ENCODE results near the gene ECSCR. TPM values are rescaled to one million over a fixed set of nuclear protein-coding genes. Genes with fewer than 3 reads are reported as not detected.

The ECSCR gene
- total and polyA plus RNA-seq, 2 donors (not counting 3 experiments of a cell fraction or from before 2014, with no cell fraction given), result 365 to 1,085 TPM

DNA sequence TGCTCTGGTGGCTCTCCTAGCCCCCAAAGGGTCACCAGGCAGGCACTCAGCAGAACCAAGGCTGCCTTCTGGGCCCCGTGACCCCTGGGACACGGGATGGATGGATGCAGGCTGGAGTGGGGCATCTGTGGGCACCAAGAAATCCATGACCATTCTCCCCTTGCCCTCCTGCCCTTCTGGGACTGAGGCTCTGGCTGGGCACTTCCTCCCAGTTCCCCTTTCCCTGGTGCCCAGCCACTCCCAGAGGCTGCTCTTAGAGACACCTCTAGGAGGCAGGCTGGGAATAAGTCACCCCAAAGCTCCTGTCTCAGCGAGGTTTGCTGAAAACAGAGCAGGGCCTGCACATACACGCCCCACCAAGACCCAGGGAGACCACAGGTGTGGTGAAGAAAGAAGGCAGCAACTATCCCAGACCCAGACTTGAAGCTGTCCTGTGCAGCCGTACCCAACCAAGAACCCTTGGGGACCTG, 19.1 kb upstream of the ECSCR start:
- intact Hi-C loops (cut with micrococcal nuclease), result loop anchor here (1.0 kb wide), 6 partner anchors 8 to 37 kb away; partner anchors contain the start of gene ECSCR
- FAIRE-seq (no peak), DNase-seq (ENCODE audit: low read depth, low spot score) (no peak)
- Histone ChIP-seq H3K79me2 (ENCODE audit: control insufficient read depth, insufficient read depth, low read length) (peaks cover 14% of the 10 kb centered on the region), H3K4me3 (replicated peaks in 1 of 3; ENCODE audit: insufficient read depth in 1 of 3, low read depth in 1 of 3, low read length in 3 of 3) (peak overlapping the region; percentile 4 to 67 (median 42)), H3K9ac (replicated peaks; ENCODE audit: extremely low read depth, insufficient read depth, low read length) (peak overlapping the region; percentile 86), H4K20me1 (replicated peaks; ENCODE audit: control insufficient read depth, extremely low read depth, insufficient read depth, low read length) (no peaks in the 10 kb centered on the region), H3K27ac (ENCODE audit: insufficient read depth, low read depth, low read length) (peak overlapping the region; percentile 94), H2AFZ (ENCODE audit: low read depth, low read length) (peak overlapping the region; percentile 24), H3K36me3 (ENCODE audit: control insufficient read depth in 2 of 2, extremely low read depth in 1 of 2, insufficient read depth in 2 of 2, low read length in 2 of 2) (peaks cover 4 to 15% of the 10 kb centered on the region in 2 experiments), H3K27me3 (ENCODE audit: control insufficient read depth in 2 of 2, insufficient read depth in 2 of 2, low read length in 2 of 2) (no peaks in the 10 kb centered on the region), H3K4me2 (ENCODE audit: insufficient read depth, low read length) (peak overlapping the region; percentile 87), H3K9me3 (replicated peaks; ENCODE audit: control insufficient read depth, insufficient read depth, low read length) (no peaks in the 10 kb centered on the region), H3K9me1 (replicated peaks; ENCODE audit: control insufficient read depth, extremely low read depth, insufficient read depth, low read length) (no peaks in the 10 kb centered on the region), H3K4me1 (ENCODE audit: control insufficient read depth, extremely low read depth, insufficient read depth, low read length) (peaks cover 27% of the 10 kb centered on the region)
- dilution Hi-C loops (cut with MboI; ENCODE audit: extremely low pct_ligation_motif_present, low sequenced_read_pairs), result no loop called here
- ChIA-PET POLR2A (interaction anchor here (0.5 to 2.2 kb wide), 7 partner anchors 8 to 38 kb away, joined by 3 to 21 read pairs (median 7); partner anchors contain the start of gene ECSCR), CTCF (interaction anchor here (0.6 to 3.2 kb wide), 13 partner anchors 8 to 59 kb away, joined by 3 to 59 read pairs (median 8); partner anchors contain the start of genes ECSCR and SMIM33)
- no TSS peak for BruUV-seq (replicated peaks)
- TF ChIP-seq POLR2AphosphoS5 (IDR thresholded peaks at IDR 0.05; ENCODE audit: insufficient read depth, low read depth, low read length), result no peak
- TF ChIP-seq, protein P1, sequence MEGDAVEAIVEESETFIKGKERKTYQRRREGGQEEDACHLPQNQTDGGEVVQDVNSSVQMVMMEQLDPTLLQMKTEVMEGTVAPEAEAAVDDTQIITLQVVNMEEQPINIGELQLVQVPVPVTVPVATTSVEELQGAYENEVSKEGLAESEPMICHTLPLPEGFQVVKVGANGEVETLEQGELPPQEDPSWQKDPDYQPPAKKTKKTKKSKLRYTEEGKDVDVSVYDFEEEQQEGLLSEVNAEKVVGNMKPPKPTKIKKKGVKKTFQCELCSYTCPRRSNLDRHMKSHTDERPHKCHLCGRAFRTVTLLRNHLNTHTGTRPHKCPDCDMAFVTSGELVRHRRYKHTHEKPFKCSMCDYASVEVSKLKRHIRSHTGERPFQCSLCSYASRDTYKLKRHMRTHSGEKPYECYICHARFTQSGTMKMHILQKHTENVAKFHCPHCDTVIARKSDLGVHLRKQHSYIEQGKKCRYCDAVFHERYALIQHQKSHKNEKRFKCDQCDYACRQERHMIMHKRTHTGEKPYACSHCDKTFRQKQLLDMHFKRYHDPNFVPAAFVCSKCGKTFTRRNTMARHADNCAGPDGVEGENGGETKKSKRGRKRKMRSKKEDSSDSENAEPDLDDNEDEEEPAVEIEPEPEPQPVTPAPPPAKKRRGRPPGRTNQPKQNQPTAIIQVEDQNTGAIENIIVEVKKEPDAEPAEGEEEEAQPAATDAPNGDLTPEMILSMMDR (IDR thresholded peaks at IDR 0.05; ENCODE audit: extremely low read depth in 1 of 2, insufficient read depth in 1 of 2, low read depth in 1 of 2, low read length in 2 of 2), result peak in 1 of 2 donors; percentile 36

GRCh38 chr5:139481122-139481533, 18.6 kb upstream of the ECSCR start:
- Histone ChIP-seq H2AFZ (ENCODE audit: low read depth, low read length) (no peak overlapping the region), H3K36me3 (ENCODE audit: control insufficient read depth in 2 of 2, extremely low read depth in 1 of 2, insufficient read depth in 2 of 2, low read length in 2 of 2) (peaks cover 4 to 17% of the 10 kb centered on the region in 2 experiments), H3K9me1 (replicated peaks; ENCODE audit: control insufficient read depth, extremely low read depth, insufficient read depth, low read length) (no peaks in the 10 kb centered on the region), H3K27me3 (ENCODE audit: control insufficient read depth in 2 of 2, insufficient read depth in 2 of 2, low read length in 2 of 2) (no peaks in the 10 kb centered on the region), H3K79me2 (ENCODE audit: control insufficient read depth, insufficient read depth, low read length) (peaks cover 14% of the 10 kb centered on the region), H3K9ac (replicated peaks; ENCODE audit: extremely low read depth, insufficient read depth, low read length) (peak overlapping the region; percentile 86), H3K27ac (ENCODE audit: insufficient read depth, low read depth, low read length) (peak overlapping the region; percentile 94), H3K4me2 (ENCODE audit: insufficient read depth, low read length) (peak overlapping the region; percentile 87), H4K20me1 (replicated peaks; ENCODE audit: control insufficient read depth, extremely low read depth, insufficient read depth, low read length) (no peaks in the 10 kb centered on the region), H3K4me1 (ENCODE audit: control insufficient read depth, extremely low read depth, insufficient read depth, low read length) (peaks cover 27% of the 10 kb centered on the region), H3K4me3 (replicated peaks in 1 of 3; ENCODE audit: insufficient read depth in 1 of 3, low read depth in 1 of 3, low read length in 3 of 3) (peak overlapping the region in 2 of 3 experiments; percentile 42 to 67), H3K9me3 (replicated peaks; ENCODE audit: control insufficient read depth, insufficient read depth, low read length) (no peaks in the 10 kb centered on the region)
- dilution Hi-C loops (cut with MboI; ENCODE audit: extremely low pct_ligation_motif_present, low sequenced_read_pairs) (no loop called here), intact Hi-C loops (cut with micrococcal nuclease) (no loop called here)
- no peak for FAIRE-seq
- peak; percentile 10 for DNase-seq (ENCODE audit: low read depth, low spot score)
- ChIA-PET CTCF (interaction anchor here (1.0 to 3.2 kb wide), 8 partner anchors 11 to 59 kb away, joined by 3 to 59 read pairs (median 12); partner anchors contain the start of genes ECSCR and SMIM33), POLR2A (interaction anchor here (0.5 to 2.2 kb wide), 4 partner anchors 8 to 37 kb away, joined by 4 to 21 read pairs (median 7); partner anchors contain the start of gene ECSCR)
- TF ChIP-seq FOS (IDR thresholded peaks at IDR 0.05; ENCODE audit: borderline replicate concordance, insufficient read depth, low read length), result no peak
- TF ChIP-seq GATA2 (IDR thresholded peaks at IDR 0.05; ENCODE audit: insufficient read depth, insufficient read length, low read depth, low read length), result no peak
- TF ChIP-seq EZH2 (IDR thresholded peaks at IDR 0.05; ENCODE audit: borderline replicate concordance, low read depth, low read length, severe bottlenecking), result no peak
- TF ChIP-seq POLR2AphosphoS5 (IDR thresholded peaks at IDR 0.05; ENCODE audit: insufficient read depth, low read depth, low read length), result no peak
- TF ChIP-seq, protein P1 (IDR thresholded peaks at IDR 0.05; ENCODE audit: extremely low read depth in 1 of 2, insufficient read depth in 1 of 2, low read depth in 1 of 2, low read length in 2 of 2), result no peak
- TF ChIP-seq MYC (IDR thresholded peaks at IDR 0.05; ENCODE audit: low read depth, low read length), result no peak
- TF ChIP-seq MAX (IDR thresholded peaks at IDR 0.05; ENCODE audit: insufficient read depth, insufficient read length), result no peak
- no peak for TF ChIP-seq POLR2A (IDR thresholded peaks at IDR 0.05; ENCODE audit: low read depth, low read length)
- TF ChIP-seq JUN (IDR thresholded peaks at IDR 0.05; ENCODE audit: borderline replicate concordance, insufficient read depth, insufficient read length, low read depth), result no peak
- BruUV-seq (replicated peaks), result no TSS peak
